Sigmoid colon (tissue), 4 donors: ENCODE data around the gene MMP25.

Experiments used
- CTCF ChIP-seq, 4 experiments: fragments of 450-650 bp in 3 of 4; fragments of 200-600 bp in 1 of 4; IDR thresholded peaks; one replicate each; pipeline ENCODE4 v1.5.1; 2016 to 2019; ENCODE audit warnings: antibody characterized with exemption in 4 of 4, mild to moderate bottlenecking in 3 of 4, moderate library complexity in 2 of 4
- EP300 ChIP-seq, 4 donors: sonication (generic); formaldehyde crosslinking; IDR thresholded peaks; one replicate each; pipeline ENCODE4 v1.6.1; 2017; ENCODE audit warnings: antibody characterized with exemption in 4 of 4
- POLR2A ChIP-seq, 2 donors: fragments of 450-650 bp; IDR thresholded peaks; one replicate each; pipeline ENCODE4 v1.6.1; 2016; ENCODE audit warnings: antibody characterized with exemption in 2 of 2, mild to moderate bottlenecking in 2 of 2, moderate library complexity in 2 of 2
- POLR2AphosphoS5 ChIP-seq, 4 donors: sonication (generic); formaldehyde crosslinking; IDR thresholded peaks; one replicate each; pipeline ENCODE4 v1.6.1; 2017; ENCODE audit warnings: antibody characterized with exemption in 4 of 4

GRCh38 chr16:3075523-3075915 is 29.2 kb downstream of the MMP25 start:
- TF ChIP-seq CTCF (IDR thresholded peaks at IDR 0.05) (no peak), EP300 (IDR thresholded peaks at IDR 0.05) (no peak), POLR2A (IDR thresholded peaks at IDR 0.05) (no peak), POLR2AphosphoS5 (IDR thresholded peaks at IDR 0.05) (no peak)
